Measurements from ENCODE around the gene CATSPERD. TPM values are rescaled to one million over a fixed set of nuclear protein-coding genes. Genes with fewer than 3 reads are reported as not detected.

The CATSPERD gene, protein sequence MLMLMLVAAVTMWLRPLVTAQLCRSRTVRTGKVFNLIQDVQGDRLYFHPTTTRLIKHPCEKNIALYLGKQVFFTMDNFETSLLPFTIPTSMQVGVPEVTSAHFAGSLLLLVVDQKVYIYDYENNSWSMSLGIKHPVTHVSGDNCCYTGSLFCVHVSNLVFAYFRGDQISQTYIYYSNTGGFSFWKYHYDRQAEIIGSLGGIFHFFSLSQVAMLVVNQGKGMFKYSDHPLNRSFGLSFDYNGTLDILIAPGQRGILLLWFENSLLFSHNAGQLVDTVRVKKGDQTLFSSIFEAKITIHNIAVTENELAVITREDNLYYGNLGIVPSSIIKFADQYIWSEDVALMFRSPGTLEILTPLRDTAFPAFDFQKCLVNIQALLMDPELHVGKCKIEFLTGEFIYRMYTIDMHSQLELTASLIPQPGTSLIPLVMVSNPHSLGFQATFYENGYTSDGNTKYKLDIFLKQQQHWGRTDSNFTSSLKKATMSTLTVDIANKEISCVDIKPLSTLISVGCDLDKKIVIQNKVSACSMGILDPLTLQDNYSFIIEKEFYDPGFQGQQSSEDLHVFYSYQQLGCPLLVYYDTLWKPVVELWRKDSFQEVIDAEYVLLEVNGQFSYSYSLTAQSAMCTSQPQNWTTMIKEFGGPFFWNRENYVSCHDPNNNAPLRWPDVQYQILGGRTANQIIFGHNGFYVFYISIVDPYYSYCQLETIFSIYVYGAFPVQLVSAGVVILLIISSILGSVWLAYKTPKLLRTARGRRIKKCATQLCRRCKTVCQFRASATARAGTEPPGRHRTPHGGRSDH
- not detected in 2 replicates for total RNA-seq (2014; rRNA removed; shearing (Covaris generic))

DNA sequence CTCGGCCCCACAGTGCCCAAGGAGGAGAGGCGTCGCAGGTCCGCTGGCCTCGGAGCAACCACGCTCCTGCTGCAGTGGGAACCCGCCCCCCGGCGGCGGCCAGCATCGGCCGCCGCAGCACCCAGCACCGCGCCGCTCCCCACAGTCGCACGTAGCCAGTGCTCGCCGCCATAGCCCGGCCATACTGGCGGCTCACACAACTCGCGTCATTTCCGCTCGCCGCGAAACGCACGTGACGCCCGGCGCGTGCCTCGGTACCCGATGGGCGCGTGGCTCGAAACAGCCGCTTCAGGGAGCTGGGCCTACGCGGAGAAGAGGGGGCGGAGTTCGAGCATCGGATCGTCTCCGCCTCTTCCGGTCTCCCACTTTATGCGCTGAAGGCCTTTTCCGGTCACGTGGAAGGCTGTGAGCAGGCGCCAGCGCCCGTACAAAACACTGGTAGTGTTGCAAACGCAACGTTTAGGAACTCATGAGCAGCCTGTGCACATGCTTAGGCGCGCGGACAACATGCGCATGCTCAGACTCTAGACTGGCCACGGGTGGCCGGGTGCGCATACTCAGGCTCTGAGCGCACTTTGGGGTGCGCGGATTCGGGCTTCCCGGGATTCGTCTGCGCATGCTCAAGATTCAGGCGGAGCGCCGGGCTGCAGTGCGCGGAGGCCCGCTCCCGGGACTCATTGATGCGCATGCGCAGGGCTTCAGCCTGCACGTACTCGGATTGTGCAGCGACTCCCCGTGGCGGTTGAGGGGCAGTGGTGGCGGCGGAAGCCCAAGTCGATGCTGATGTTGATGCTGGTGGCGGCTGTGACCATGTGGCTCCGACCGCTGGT, at the start of gene CATSPERD, which contains the start of gene LONP1:
TSS of gene CATSPERD (plus strand) at position 677 of the 830 bp plus-strand sequence. CDS start at position 778, 101 bp downstream.
TSS of gene LONP1 (minus strand) at position 186 of the 830 bp plus-strand sequence. CDS start at position 172, 14 bp downstream.
- peak; percentile 99 for DNase-seq (ENCODE audit: low spot score)

DNA sequence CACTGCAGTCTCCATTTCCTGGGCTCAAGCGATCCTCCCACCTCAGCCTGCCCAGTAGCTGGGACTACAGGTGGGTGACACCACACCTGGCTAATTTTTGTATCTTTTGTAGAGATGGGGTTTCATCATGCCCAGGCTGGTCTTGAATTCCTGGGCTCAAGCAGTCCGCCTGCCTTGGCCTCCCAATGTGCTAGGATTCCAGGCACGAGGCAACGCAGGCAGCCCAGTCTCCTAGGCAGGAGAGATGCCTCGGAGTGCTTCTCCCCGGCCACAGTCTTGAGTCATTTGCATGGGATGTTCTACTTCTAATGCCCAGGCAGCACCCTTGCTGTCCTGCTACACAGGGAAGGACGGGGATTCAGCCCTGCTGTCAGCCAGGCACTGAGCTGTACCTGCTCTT, 48.8 kb upstream of the CATSPERD start:
- DNase-seq (ENCODE audit: low spot score), result no peak

DNA sequence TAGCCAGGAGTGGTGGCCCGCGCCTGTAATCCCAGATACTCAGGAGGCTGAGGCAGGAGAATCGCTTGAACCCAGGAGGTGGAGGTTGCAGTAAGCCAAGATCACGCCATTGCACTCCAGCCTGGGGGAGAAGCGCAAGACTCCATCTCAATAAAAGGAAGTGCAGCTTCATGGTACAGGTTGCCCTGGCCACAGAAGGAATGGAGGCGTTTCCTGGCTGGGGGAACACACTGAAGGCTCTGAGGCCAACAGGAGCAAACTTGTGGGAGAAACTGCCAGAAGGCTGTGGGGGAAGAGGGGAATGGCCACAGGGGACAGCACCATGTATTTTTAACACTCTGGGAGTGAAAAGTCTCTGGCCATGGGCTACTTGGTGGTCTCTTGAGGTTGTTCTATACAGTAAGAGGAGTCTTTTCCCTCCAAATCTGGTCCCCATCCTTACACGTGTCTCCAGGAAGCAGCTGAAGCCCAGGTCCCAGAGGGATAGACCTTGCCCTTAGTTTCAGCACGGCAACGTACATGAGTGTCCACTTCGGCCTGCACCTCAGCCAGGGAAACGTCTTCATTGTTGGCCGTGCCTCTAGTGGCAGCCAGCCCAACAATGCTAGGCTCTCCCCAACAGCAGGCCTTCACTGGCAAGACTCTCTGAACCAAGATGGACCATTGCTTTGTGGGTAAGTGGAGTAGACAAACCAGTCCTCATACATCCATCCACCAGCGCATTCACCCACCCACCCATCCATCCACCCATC, 47.6 kb upstream of the CATSPERD start:
- no peak for DNase-seq (ENCODE audit: low spot score)

DNA sequence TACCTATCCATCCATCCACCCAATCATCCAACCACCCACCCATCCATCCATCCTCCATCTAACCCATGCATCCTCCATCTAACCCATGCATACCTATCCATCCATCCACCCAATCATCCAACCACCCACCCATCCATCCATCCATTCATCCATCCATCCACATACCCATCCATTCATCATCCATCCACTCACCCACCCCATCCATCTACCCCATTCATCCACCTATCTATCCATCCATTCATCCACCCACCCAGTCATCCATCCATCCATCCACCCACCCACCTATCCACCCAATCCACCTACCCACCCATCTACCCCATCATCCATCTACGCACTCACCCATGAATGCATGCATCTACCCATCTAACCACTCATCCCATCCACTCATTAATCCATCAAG, 46.7 kb upstream of the CATSPERD start:
- DNase-seq (ENCODE audit: low spot score), result no peak

DNA sequence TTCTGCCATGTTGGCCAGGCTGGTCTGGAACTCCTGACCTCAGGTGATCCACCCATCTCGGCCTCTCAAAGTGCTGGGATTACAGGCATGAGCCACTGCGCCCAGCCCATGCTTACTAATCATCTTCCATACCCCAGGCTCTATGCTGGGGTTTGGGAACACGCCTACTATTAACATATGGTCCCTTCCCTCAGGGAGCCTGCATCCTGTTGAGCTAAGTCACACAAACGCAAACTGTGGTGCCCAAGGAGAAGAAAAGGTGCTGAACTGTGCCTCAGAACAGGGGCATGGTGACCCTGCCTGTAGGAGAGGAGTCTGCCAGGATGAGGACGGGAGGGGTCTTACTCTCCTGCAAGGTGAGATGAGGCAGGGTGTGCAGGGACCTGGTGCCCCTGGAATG, 45.7 kb upstream of the CATSPERD start:
- DNase-seq (ENCODE audit: low spot score), result no peak

DNA sequence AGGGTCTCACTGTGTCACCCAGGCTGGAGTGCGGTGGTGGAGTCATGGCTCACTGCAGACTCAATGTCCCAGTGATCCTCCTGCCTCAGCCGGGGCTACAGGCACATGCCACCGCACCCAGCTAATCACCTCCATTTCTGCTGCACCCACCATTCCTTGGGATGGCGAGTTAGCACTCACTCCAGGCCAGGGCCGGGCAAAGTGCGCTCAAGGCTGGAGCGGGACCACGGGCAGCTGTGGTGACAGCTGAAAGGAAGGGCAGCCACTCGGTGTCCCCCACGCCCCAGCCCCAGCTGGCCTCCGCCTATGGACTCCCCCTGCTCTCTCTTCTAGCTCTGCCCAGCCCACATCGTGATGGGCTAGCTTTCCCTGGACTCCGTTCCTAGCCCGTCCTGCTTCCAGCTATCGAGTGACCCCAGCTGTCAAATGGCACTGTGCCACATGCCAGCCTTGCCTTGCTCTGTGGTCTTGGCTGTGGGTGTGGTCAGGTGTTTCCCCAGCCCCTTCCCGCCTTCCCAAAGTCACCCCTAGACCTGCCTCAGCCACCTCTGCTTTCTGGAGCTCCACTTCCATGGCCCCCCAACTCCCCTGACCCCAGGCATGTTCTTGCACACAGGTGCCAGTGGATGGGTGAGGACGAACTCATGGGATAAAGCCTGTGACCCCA, 44.2 kb upstream of the CATSPERD start:
- no peak for DNase-seq (ENCODE audit: low spot score)

DNA sequence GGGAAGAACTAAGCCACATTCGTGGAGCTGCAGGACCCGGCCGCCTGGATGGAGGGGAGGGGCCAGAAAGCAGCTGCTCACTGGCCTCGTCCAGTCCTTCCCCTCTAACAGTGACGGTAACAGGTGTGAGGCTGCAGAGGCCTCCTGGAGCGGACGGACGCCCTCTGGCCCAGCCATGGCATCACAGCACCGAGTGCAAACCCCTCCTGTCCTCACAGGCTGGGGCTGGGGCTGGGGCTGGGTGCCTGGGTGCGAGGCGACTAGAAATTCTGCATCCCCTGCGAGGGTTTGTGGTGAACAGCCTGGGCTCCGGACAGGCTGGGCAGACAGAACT, 43.7 kb upstream of the CATSPERD start:
- no peak for DNase-seq (ENCODE audit: low spot score)

DNA sequence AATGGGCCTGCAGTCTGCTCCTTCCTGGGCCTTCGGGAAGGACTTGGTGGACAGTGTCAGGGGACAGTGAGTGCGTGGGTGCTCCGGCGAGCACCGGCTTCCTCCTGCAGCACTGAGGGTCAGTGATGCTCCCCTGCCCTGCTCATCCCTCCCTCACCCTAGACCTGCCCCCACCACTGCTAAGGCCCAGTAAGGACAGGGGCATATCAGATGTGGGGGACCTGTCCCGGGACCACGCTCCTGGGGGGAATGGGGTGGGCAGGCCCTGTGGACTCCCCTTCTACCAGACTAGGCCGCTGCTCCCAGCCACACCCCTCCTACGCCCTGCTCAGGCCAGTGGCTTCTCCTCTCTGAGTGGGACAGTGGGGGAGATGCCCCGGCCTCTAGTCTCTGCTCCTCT, 43.3 kb upstream of the CATSPERD start:
- no peak for DNase-seq (ENCODE audit: low spot score)

DNA sequence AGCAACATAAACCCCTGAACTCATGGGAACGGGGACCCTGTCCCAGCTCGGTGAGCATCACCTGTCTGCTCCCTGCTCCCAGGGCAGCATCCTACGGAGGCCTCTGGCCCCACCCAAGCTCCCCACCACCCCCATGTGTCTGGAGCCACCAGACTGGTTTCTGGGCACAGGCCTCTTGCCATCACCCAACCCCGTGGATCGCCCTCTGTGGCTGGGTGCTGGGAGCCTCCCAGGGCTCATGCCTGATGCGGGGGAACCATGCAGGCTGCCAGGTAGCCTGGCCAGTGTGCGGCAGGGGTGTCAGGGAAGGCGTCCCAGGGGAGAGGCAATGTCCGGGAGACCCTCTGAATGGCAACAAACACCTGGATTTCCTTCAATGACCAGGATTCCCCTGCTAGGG, 42.9 kb upstream of the CATSPERD start:
- DNase-seq (ENCODE audit: low spot score), result no peak

DNA sequence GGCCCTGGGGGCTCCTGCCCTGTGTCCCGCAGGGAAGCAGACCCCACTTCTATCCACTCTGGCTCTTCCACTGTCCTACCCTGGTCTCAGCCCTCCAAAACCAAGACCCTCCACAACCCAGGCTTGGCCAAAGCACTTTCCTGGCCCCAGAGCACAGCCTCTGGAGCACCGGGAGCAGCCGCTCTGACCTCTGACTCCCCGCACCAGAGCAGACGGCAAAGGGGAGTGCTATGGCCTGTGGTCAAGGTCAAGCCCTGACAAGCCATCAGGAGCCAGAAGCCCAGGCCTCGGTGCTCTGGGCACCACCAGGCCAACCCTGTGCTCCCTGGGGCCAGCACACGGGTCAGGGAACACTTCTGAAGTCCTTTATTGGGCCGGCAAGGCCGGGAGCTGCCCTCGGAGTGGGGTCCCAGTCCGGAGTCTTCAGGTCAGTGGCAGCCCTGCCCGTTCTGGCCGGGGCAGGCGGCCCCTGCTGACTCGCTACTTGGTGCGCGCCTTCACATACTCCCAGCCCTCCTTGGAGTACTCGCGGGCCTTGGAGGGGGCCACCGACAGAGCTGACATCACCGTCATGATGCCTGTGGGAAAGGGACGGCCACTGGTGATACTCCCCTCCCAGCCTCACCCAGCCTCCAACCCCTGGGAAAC, 42.2 kb upstream of the CATSPERD start:
- DNase-seq (ENCODE audit: low spot score), result no peak

DNA sequence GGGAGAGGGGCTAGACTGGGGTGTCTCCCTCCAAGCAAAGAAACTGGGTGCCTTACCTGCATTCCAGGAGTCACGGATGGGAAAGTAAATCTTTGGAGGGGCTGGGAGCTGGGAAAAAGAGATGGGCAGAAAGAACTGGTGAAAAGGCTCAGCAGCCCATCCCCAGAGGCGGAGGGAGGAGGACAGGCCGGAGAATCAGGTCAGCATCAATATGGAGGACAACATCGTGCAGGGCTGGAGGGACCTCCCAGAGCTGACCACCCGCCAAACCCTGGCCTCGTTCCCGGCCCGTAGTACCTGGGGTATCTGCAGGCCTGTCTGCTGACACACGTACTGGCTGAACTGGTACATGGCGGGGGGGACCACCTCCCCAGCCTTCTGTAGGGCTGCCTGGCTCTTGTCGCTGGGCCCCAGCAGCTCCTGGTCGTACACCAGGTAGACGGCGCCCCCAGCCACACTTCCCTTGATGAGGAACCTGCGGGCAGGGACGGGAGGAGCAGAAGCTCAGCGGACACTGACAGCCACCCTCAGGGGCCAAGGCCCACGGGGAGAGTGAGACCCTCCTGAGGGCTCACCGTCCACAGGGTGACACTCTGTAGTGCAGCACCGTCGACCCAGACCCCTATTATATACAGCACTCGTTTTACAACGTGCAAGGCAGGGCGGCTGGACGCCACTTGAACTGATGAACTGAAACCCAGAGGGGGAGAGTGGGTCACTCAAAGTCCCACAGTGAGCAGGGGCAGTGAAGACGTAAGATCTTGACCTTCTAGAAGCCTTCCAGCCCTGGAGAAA, 41.0 kb upstream of the CATSPERD start:
- no peak for DNase-seq (ENCODE audit: low spot score)

DNA sequence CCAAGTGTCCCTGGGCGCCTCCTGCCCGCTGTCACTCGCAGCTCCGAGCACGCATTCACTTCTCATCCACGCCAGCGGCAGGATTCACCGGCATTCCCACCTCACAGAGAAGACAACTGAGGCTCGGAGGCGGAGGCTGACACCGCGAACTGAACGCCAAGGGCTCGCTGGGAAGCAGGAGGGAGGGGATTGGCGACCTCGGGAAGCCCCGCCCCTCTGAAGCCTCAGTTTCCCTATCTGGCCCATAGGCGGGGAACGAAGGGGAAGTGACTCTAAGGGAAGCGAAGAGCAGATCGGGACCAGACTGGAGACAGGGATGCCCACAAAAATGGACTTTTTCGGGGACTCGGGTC, 40.4 kb upstream of the CATSPERD start:
- DNase-seq (ENCODE audit: low spot score), result no peak

DNA sequence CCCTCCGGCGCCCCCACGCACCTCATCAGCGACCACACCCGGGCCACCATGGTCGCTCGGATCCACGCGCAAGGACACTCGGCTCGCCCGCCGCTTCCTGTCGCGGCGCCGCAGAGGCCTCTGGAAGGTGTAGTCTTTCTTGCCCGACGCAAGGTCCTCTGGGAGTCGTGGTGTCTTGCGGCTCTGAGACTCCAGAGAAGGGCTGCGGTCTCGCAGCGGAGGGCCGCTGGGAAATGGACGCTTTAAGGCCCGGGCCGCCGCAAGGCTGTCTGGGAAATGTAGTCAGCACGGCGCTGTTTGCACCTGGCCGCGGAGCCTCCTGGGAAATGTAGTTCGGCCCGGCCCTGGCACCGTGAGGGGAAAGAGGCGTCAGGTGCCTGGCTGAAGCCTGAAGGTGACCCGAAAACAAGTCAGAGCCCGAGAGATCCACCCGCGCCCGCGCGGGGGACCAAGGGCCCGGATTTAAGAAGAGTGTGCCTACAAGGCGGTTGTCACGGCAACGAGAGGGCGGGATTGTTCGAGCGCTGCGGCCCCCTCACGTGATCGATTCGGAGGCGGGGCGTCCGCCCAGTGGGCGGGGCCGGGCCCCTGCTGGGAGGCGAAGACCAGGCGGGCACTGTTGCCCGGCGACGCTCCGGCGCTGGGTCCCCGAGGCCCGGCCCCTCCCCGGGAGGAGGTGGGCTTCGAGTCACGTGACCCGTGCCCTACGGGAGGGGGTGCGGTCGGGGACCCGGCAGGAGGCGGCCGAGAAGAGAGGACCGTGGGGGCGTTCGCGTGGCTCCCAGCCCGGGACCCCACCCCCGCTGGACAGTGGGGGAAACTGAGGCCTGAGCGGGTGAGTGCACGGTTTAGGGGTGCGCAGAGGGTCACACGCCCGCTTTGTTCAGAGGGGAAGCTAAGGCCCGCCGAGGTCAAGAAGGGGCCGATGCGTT, 39.7 kb upstream of the CATSPERD start, which contains the start of the genes HSD11B1L and MICOS13:
TSS of gene HSD11B1L (plus strand) at position 591 of the 932 bp plus-strand sequence. CDS start 3,806 bp downstream, outside the sequence.
TSS of gene MICOS13 (minus strand) at position 80 of the 932 bp plus-strand sequence. CDS start at position 50, 30 bp downstream.
- peak; percentile 98 for DNase-seq (ENCODE audit: low spot score)

DNA sequence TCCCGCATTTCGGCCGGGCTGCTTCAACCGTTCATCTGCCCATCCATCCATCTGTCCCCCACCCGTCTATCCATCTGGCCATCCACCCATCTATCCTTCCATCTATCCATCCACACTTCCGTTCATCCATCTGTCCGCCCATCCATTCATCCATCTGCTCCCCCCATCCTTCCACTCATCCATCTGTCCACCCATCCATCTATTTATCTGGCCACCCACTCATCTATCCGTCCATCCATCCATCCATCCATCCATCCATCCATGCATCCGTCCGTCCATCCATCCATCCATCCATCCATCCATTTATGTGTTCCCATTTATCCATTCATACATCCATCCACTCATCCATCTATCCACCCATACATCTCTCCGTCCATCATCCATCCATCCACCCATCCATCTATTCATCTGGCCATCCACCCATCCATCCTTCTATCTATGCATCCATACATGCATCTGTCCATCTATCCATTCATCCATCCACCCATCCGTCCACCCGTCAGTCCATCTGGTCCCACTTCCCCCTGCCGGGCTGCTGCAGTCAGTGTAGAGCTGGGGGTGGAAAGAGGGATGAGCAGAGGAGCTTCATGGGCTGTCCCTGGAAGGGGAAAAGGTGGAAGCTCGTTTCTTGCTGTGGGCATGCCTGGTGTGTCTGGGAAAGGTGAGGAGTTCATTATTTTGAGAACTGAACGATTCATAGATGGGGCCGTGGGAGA, 38.9 kb upstream of the CATSPERD start:
- no peak for DNase-seq (ENCODE audit: low spot score)

DNA sequence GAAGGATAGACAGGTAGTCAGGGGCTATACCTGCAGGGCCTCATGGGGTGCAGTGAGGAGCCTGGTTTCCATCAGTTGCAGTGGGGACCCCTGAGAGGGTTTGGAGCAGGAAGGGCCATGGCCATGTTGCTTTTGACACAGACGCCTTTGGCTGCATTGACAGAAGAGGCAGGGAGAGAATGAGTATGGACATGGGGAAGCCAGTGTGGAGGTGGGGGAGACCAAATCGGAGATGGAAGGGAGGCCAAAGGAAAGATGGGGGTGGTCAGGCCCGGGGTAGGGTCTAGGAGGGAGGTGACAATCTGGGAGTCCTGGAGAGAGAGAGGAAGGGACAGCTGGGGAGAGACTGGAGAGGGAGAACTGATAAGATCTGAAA, 38.3 kb upstream of the CATSPERD start:
- DNase-seq (ENCODE audit: low spot score), result no peak

DNA sequence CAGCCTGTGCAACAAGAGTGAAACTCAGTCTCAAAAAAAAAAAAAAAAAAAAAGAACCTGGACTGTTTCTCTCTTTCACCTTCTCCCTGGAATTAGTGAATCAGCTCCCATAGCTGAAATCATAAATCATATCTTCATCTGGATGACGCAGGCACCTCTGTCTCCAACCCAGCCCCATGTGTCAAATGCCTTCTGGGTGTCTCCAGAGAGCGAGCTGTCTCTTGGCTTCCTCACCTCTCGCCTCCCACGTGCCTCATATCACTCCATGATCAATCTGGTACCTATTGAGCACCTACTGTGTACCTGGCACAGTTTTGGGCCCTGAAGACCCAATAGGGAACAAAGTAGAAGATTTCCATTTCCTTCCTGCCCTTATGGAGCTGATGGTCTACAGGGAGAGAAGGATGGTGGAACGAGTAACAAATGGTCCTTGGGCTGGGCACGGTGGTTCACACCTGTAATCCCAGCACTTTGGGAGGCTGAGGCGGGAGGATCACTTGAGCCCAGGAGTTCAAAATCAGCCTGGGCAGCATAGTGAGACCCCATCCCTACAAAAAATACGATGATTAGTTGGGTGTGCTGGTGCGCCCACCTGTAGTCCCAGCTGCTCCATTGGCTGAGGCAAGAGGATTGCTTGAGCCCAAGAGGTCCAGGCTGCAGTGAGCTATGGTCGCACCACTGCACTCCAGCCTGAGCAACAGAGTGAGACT, 37.1 kb upstream of the CATSPERD start:
- DNase-seq (ENCODE audit: low spot score), result no peak

All from A172 (cell line).